AG04450 (cell line): ENCODE measurements around the gene HCST. TPM values are rescaled to one million over a fixed set of nuclear protein-coding genes. Genes with fewer than 3 reads are reported as not detected.

Experiments used
- CTCF ChIA-PET: fragments of 300-600, 350-600 bp; formaldehyde crosslinking; extraction: SDS; loops from one replicate; lab custom pipeline; 2022; ENCODE audit warnings: antibody characterized with exemption, inconsistent platforms; lab: Charles Lee
- POLR2A ChIA-PET: fragments of 350-600 bp; formaldehyde crosslinking; extraction: SDS; loops from one replicate; lab custom pipeline; 2021; ENCODE audit warnings: antibody characterized with exemption, inconsistent platforms; lab: Yijun Ruan, JAX
- DNase-seq: peaks from one replicate; pipeline ENCODE4 v3.0.0-alpha.2; 2011; ENCODE audit warnings: low read depth, low spot score
- H3K27ac ChIP-seq: one replicate; pipeline ENCODE4 v1.5.1; 2012; ENCODE audit warnings: low read depth, low read length, control low read depth
- H3K27me3 ChIP-seq: one replicate; pipeline ENCODE4 v1.6.0; 2012; ENCODE audit warnings: low read length; ENCODE audit not compliant: control insufficient read depth, insufficient read depth
- H3K4me3 ChIP-seq: 2 replicates; pipeline ENCODE4 v1.5.1; 2011; ENCODE audit warnings: mild to moderate bottlenecking, low read depth, low read length, control low read depth
- H3K9me3 ChIP-seq: 2 replicates; pipeline ENCODE4 v1.5.1; 2012; ENCODE audit warnings: low read length; ENCODE audit not compliant: control insufficient read depth, insufficient read depth
- polyA plus RNA-seq: library from polyadenylated mRNA; depleted of rRNA; stranded (reverse); fragments of >200 nt; gene quantifications from 2 replicates; pipeline ENCODE4 v1.2.3, GENCODE V29; 2011
- TF ChIP-seq, protein P1 (sequence below): IDR thresholded peaks from 2 replicates; pipeline ENCODE4 v1.5.1; 2011; ENCODE audit warnings: low read depth, low read length, control low read depth, inconsistent platforms

The HCST gene
- polyA plus RNA-seq, 1 experiment: 0.31 TPM

GRCh38 chr19:35925501-35925900 lies 23.2 kb downstream of the HCST start:
- Histone ChIP-seq H3K27ac (no peak overlapping the region), H3K9me3 (peaks cover 7% of the 10 kb centered on the region), H3K4me3 (no peak overlapping the region), H3K27me3 (peaks cover 3% of the 10 kb centered on the region)
- ChIA-PET POLR2A (no interaction called here), CTCF (no interaction called here)
- TF ChIP-seq, protein P1, sequence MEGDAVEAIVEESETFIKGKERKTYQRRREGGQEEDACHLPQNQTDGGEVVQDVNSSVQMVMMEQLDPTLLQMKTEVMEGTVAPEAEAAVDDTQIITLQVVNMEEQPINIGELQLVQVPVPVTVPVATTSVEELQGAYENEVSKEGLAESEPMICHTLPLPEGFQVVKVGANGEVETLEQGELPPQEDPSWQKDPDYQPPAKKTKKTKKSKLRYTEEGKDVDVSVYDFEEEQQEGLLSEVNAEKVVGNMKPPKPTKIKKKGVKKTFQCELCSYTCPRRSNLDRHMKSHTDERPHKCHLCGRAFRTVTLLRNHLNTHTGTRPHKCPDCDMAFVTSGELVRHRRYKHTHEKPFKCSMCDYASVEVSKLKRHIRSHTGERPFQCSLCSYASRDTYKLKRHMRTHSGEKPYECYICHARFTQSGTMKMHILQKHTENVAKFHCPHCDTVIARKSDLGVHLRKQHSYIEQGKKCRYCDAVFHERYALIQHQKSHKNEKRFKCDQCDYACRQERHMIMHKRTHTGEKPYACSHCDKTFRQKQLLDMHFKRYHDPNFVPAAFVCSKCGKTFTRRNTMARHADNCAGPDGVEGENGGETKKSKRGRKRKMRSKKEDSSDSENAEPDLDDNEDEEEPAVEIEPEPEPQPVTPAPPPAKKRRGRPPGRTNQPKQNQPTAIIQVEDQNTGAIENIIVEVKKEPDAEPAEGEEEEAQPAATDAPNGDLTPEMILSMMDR: no peak
- DNase-seq: no peak

GRCh38 chr19:35928507-35928906 lies 26.2 kb downstream of the HCST start:
- DNase-seq: no peak
- TF ChIP-seq, protein P1: no peak
- POLR2A ChIA-PET: interaction anchor here (0.6 kb wide), 1 partner anchor 45 kb away, joined by 3 read pairs; no protein-coding TSS in a partner anchor
- H3K9me3 ChIP-seq: peaks cover 7% of the 10 kb centered on the region
- H3K27me3 ChIP-seq: peaks cover 3% of the 10 kb centered on the region
- no peak overlapping the region for H3K27ac ChIP-seq
- no peak overlapping the region for H3K4me3 ChIP-seq
- CTCF ChIA-PET: no interaction called here

GRCh38 chr19:35929876-35930275 lies 27.5 kb downstream of the HCST start:
- ChIA-PET POLR2A (no interaction called here), CTCF (interaction anchor here (0.6 to 1.2 kb wide), 3 partner anchors 22 to 243 kb away, joined by 3 to 4 read pairs (median 3); no protein-coding TSS in a partner anchor)
- Histone ChIP-seq H3K27ac (no peak overlapping the region), H3K9me3 (peaks cover 7% of the 10 kb centered on the region), H3K27me3 (no peaks in the 10 kb centered on the region), H3K4me3 (no peak overlapping the region)
- no peak for DNase-seq
- TF ChIP-seq, protein P1: no peak

GRCh38 chr19:35931161-35931873 lies 29.0 kb downstream of the HCST start:
- Histone ChIP-seq H3K27me3 (no peaks in the 10 kb centered on the region), H3K27ac (peak overlapping the region; percentile 11), H3K9me3 (no peaks in the 10 kb centered on the region), H3K4me3 (peak overlapping the region; percentile 51)
- TF ChIP-seq, protein P1: peak; percentile 90
- CTCF ChIA-PET: interaction anchor here (0.5 to 4.6 kb wide), 14 partner anchors 11 to 230 kb away, joined by 3 to 66 read pairs (median 4); partner anchors contain the start of genes LIN37 and NFKBID
- DNase-seq: peak; percentile 99
- POLR2A ChIA-PET: interaction anchor here (0.6 to 1.5 kb wide), 6 partner anchors 30 to 418 kb away, joined by 3 to 4 read pairs (median 3); partner anchors contain the start of gene DMKN

DNA sequence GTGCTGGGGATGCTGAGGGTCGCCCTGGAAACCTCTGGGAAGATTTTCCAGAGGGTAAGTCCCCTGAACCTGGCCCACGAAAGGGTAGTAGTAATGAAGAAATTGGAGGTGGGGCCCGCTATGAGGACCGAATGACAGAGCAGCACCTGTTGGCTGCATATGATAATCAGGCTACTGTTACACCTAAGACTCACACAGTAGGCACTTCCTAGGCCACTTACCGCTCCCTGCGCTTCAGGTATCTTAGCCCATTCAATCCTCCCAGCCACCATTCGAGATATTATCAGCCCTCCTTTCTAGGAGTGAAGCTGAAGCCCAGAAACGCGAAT lies 29.5 kb downstream of the HCST start:
- Histone ChIP-seq H3K4me3 (no peak overlapping the region), H3K27me3 (no peaks in the 10 kb centered on the region), H3K27ac (no peak overlapping the region), H3K9me3 (no peaks in the 10 kb centered on the region; the same call in 1 of the 2 replicates)
- TF ChIP-seq, protein P1: no peak
- DNase-seq: no peak
- POLR2A ChIA-PET: interaction anchor here (1.0 to 1.5 kb wide), 2 partner anchors 31 to 48 kb away, joined by 4 read pairs; no protein-coding TSS in a partner anchor
- CTCF ChIA-PET: interaction anchor here (0.6 to 4.6 kb wide), 5 partner anchors 31 to 238 kb away, joined by 3 to 66 read pairs (median 3); partner anchors contain the start of gene NFKBID
